ENCODE measurements around the gene LYPLAL1.

GRCh38 chr1:219184337-219184736 is 10.7 kb downstream of the LYPLAL1 start:
- TF ChIP-seq CTCF (IDR thresholded peaks at IDR 0.05; ENCODE audit: low read depth, low read length), result no peak
- TF ChIP-seq POLR2A (IDR thresholded peaks at IDR 0.05; ENCODE audit: extremely low read depth, insufficient read length), result no peak
- TF ChIP-seq MAX (IDR thresholded peaks at IDR 0.05; ENCODE audit: low read depth, low read length), result no peak

All from NB4 (cell line).